Neural cell (in vitro differentiated cells): ENCODE results near the gene PHGDH.

Source experiments
- CTCF ChIP-seq: fragments of 450-650 bp; IDR thresholded peaks from 2 replicates; pipeline ENCODE4 v1.5.1; 2014; ENCODE audit warnings: antibody characterized with exemption, mild to moderate bottlenecking, moderate library complexity; ENCODE audit not compliant: poor library complexity, severe bottlenecking
- EP300 ChIP-seq: fragments of 450-650 bp; conservative IDR thresholded peaks from 2 replicates; pipeline ENCODE4 v1.6.1; 2014; ENCODE audit warnings: antibody characterized with exemption, mild to moderate bottlenecking, moderate library complexity; ENCODE audit not compliant: poor library complexity, severe bottlenecking
- EZH2 ChIP-seq: fragments of 200-600, 300-800 bp; shearing (Covaris generic), sonication (generic); IDR thresholded peaks from 2 replicates; pipeline ENCODE4 v1.6.1; 2014; ENCODE audit warnings: antibody characterized with exemption, low read length, borderline replicate concordance, mild to moderate bottlenecking; ENCODE audit not compliant: insufficient read depth, poor library complexity, severe bottlenecking
- REST ChIP-seq: IDR thresholded peaks from 2 replicates; pipeline ENCODE4 v1.6.1; 2012; ENCODE audit warnings: borderline replicate concordance

- TF ChIP-seq CTCF (no peak), REST (no peak), EZH2 (no peak), EP300 (no peak)
Observed at GRCh38 chr1:119778359-119778758, 66.6 kb downstream of the PHGDH start.
